ENCODE data around the gene LDLRAP1.

- TF ChIP-seq CTCF (IDR thresholded peaks at IDR 0.05) (no peak), EP300 (IDR thresholded peaks at IDR 0.05) (no peak)
These were observed 13.5 kb downstream of the LDLRAP1 start for GRCh38 chr1:25556791-25557476.

Measured in suprapubic skin (tissue), 3 donors.